ENCODE measurements around the gene GBGT1.
A peak's percentile ranks its signal among the peaks of the same experiment; 100 is the strongest.
"Not testable (repeated sequence)": the region's sequence is repeated elsewhere in the genome, so short reads cannot be mapped to it uniquely, and the experiment has no call there.

GBGT1 gene

DNA sequence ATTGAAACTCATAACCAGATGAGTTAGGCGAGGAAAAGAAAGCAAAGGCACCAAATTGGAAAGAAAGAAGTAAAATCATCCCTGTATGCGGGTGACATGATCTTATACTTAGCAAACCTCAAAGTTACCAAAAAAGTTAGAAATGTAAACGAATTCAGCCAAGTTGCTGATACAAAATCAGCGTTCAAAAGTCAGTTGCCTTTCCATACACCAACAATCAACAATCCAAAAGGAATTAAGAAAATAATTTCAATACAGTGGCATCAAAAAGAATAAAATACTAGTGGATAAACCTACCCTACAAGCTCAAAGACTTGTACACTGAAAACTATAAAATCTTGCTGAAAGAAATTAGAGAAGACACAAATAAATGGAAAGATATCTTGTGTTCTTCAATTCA lies 30.9 kb upstream of the GBGT1 start:
- DNase-seq: no peak

GRCh38 chr9:133191989-133192388 lies 28.3 kb upstream of the GBGT1 start:
- no peak for DNase-seq

DNA sequence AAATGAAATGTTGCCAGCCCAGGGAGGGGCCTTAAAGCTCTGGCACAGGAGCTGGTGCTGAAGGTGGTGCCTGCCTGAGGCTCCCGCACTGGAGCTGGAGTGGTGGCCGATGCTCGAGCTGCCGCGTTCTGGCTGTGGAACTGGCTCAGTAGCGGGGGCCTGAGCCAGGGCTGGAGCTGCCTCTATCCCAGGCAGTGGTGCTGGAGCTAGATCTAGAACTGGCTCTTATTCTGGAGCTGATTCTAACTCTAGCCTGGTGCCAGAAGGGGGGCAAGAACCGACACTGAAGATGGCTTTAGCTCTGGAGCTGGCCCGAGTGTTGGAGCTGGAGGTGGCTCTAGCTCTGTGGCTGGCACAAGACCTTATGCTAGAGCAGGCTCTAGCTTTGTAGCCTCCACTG lies 26.1 kb upstream of the GBGT1 start:
- DNase-seq: no peak

DNA sequence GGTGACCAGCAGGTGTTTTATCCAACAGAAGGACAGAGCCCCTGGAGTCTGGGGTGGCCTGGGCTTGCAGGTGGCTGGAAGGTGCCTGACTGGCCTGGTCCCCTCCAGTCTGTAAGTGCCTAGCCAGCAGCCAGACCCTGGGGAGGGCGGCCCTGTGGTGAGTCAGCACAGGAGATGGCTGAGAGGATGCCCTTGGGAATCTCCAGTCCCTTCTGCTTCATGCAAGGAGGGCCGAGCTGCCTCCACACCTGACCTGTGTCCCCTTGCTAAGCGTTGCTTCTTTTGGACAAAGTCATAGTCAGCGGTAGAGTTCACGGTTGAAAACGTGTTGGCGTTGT lies 25.1 kb upstream of the GBGT1 start:
- no peak for DNase-seq

DNA sequence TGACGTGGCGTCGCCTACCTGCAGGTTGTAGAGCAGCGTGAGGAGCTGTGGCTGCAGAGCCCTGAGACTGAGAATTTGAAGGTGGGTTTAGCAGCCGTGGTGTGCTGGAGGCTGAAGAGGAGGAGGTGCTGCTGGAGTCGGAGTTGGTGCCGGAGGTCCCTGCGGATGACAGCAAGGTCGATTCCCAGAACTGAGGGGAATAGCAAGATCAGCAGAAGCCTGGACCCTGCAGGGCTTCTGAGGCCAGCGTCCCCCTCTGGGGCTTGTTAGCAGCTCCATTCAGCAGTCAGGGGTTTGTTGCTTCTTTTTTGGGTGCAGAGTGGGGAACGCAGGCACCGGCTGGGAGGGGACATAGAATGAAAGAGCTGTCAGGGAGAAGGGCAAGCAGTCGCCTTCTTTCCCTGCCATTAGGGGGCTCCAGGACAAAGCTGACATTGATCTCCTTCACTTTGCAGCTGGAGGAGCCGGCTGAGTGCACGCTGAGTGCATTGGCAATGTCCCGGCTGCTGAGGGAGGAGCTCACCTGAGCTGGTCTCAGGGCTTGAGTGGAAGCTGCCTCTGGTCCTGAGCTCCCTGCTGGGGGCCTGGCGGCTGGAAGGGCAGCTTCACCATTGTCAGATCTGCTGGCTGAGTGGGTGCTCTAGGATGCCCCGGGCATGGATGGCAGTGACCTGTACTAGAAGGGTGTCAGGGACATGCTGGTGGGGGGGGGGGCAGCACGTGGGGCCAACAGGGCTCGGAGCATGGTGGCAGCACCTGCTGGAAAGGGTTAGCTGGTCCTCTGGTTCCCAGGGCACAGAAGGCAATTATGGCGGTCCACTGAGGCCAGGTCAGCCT lies 24.5 kb upstream of the GBGT1 start:
- no peak for DNase-seq

- DNase-seq: no peak
These were observed 23.9 kb upstream of the GBGT1 start for GRCh38 chr9:133187561-133188005.

GRCh38 chr9:133186736-133187135 lies 23.0 kb upstream of the GBGT1 start:
- DNase-seq: no peak

DNA sequence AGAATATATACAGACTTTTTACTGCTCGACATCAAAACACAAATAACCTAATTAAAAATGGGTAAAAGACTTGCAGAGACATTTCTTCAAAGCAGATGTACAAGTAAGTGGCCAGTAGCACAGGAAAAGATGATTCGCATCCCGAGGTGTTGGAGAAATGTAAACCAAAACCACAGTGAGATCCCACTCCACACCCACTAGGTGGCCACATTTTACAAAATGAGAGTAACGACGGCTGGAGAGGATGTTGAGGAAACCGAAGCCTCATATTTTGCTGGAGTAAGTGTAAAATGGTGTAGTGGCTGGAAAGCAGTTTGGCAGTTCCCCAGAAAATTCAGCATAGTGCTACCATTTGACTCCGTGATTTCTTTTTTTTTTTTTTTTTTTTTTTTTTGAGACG lies 21.3 kb upstream of the GBGT1 start:
- DNase-seq: peak; percentile 33 to 37

- no peak for DNase-seq
These were observed 18.4 kb upstream of the GBGT1 start for GRCh38 chr9:133182151-133182550.

DNA sequence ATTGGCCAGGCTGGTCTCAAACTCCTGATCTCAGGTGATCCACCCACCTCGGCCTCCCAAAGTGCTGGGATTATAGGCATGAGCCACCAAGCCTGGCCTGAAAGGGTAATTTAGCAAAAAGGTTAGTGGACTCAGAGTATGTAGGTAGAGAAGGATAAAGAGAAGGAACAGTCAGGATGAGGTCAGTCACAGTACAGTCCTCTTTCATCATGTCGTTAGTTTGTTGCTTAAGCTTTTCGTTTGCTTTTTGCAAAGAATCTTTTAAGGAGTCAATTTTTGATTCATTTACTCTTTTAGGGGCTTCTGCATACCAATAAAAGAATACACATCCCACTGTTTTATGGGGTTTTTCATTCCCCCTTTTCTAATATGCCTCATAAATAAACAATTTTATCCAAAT lies 17.8 kb upstream of the GBGT1 start:
- no peak for DNase-seq

GRCh38 chr9:133180953-133181352 lies 17.2 kb upstream of the GBGT1 start:
- DNase-seq: no peak

- DNase-seq: no peak
These were observed 9.3 kb upstream of the GBGT1 start for GRCh38 chr9:133173056-133173455.

DNA sequence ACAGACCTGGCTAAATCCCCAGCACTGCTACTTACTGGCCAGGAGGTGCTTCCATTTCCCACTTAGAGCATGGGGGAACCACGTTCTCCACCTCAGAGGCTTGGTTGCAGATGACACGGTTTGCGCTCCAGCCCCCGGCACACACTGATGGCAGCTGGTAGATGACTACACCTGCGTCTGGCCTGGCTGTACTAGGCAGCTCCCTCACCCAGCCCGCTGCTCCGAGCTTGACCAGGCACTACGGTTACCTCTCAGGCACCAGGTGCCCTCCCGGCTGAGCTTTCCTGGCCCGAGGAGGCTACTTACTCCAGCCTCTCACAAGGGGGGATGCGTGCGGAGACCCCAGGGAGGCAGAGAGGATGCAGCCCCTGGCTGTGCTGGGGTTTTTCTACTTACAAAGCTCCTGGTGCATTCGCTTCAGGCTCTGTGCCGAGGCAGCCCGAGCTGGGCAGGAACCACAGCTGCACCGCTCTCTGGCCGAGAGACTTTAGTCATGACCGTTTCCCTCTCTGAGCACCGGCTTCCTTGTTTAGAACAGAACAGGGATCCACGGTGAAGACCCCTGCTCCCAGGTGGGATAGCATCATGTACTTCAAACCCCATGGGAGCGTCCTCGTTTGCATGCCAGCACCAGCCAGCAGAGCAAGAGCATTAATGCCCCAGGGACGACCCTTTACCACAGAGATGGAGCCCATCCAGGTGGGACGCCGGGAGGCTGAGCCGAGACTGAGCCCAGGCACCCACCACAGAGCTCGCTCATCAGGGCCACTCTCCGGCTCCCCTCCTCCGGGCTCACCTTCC lies 7.6 kb upstream of the GBGT1 start:
- DNase-seq: no peak

- DNase-seq: no peak
These were observed 7.0 kb upstream of the GBGT1 start for GRCh38 chr9:133170716-133171115.

- not testable (repeated sequence) for DNase-seq
These were observed 6.0 kb upstream of the GBGT1 start for GRCh38 chr9:133169687-133170086.

GRCh38 chr9:133169102-133169501 lies 5.4 kb upstream of the GBGT1 start:
- no peak for DNase-seq

GRCh38 chr9:133168432-133168831 lies 4.7 kb upstream of the GBGT1 start:
- DNase-seq: no peak

- DNase-seq: no peak
These were observed 4.1 kb upstream of the GBGT1 start for GRCh38 chr9:133167769-133168168.

DNA sequence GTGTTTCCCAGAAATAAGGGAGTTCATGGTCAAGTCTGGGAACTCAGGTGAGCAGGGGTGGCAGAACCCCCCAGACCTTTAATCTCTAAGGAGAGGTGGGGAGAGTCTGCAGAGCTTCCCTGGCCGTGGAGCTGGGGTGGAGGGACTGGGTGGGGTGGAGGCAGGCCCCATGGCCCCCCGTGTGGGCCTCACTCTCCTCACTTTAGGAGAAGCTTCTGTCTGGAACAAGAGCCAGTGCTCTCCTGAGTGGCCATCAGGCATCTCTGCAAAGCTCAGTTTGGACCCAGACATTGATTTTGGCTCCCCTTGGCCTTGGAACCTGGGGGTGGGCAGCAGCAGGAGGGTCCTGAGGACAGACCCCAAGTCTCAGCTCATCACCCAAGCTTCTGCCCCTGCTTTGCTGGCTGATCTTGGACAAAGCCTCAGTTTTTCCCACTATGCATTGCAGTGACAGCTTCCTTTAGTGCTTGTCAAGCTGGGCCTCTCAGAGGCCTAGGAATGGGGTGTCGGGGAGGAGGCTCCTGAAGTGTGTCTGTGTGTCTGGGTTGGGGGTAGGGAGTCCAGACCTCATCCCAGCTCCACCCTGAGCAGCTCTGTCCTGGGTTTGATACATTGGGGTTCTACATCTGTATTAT lies 3.5 kb upstream of the GBGT1 start:
- DNase-seq: no peak

GRCh38 chr9:133166392-133166791 lies 2.7 kb upstream of the GBGT1 start:
- DNase-seq: no peak

DNA sequence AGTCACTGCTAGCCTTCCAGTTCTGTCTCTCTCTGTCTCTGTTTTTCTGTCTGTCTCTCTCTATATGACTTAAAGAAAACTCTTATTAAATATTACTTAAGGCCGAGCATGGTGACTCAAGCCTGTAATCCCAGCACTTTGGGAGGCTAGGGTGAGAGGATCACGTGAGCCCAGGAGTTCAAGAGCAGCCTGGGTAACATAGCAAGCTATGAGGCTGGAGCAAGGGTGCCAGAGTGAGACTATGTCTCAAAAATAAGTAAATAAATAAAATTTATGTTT lies 1.7 kb upstream of the GBGT1 start:
- no peak for DNase-seq

GRCh38 chr9:133164191-133164590 lies 477 bp upstream of the GBGT1 start:
- no peak for DNase-seq

- no peak for DNase-seq
These were observed 732 bp downstream of the GBGT1 start for GRCh38 chr9:133162861-133163503.

DNA sequence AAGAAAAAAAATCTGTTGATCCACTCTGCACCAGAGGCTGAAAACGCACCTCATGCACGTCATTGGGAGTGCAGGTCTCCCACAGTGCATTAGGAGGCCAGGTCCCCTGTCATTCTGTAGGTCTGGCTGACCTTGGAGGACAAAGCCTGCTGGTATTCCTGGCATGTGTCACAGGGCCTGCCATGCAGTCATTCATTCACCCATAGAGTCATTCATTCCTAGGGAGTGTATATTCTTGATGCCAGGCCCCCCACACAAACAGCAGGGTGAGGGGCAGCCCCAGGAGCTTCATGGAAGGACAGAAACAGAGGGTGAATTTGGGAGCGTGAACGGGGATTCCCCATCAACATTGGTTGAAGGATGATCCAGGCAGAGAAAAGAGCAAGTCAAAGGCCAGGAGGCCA lies 2.2 kb downstream of the GBGT1 start:
- no peak for DNase-seq

All from stimulated activated CD4-positive, alpha-beta T cell treated with anti-CD3 and anti-CD28 coated beads, Interleukin-2, amount 100 ng/mL, for 24 hours (primary cell).